CD4-positive, alpha-beta T cell treated with Interferon alpha-2 for 1 hour (primary cell): Measurements from ENCODE around the gene ARL5A.
"Not testable (repeated sequence)": the region's sequence is repeated elsewhere in the genome, so short reads cannot be mapped to it uniquely, and the experiment has no call there.

ENCODE experiments used
- DNase-seq, 2 donors: peaks; one replicate each; pipeline ENCODE4 v3.0.0-alpha.2; 2020 to 2022

ARL5A gene

DNA sequence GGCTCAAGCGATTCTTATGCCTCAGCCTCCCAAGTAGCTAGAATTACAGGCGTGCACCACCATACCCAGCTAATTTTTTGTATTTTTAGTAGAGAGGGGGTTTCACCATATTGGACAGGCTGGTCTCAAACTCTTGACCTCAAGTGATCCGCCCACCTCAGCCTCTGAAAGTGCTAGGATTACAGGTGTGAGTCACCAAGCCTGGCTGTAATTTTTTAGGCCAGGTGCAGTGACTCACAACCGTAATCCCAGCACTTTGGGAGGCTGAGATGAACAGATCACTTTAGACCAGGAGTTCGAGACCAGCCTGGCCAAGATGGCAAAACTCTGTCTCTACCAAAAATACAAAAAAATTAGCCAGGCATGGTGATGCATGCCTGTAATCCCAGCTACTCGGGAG is 33.8 kb downstream of the ARL5A start:
- DNase-seq, result not testable (repeated sequence)

DNA sequence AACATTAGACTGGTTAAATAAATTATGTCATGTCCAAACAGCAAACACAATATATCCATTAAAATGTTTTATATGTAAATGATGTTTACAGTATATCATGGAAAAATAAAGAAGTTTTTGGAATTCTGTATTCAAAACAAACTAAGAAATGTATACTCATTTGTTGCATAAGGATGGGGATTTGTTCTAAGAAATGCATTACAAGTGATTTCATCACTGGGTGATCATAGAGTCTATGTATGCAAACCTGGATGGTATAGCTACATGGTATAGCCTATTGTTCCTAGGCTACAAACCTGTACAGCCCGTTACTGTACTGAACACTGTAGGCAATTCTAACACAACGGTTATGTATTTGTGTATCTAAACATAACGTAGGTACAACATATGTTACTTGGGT is 35.1 kb downstream of the ARL5A start:
- no peak for DNase-seq

DNA sequence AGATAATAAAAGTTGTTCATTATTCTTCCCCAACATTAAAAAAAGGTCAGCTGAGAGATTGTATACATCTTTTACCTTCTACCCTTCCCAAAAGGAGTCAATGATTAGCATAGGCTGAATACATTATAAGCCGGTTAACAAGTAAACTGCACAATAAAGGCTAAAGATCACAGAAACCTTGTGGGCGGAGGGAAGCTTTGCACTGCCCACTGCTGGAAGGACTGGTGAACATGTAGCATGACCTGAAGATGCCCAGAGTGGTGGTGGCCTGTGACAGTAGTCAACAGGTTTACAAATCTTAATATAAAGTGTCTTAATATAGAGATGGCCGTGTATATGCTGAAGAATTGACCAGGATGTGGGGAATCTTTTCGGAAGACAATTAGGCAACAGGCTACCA is 35.6 kb downstream of the ARL5A start:
- DNase-seq, result no peak

GRCh38 chr2:151791545-151791944 is 36.7 kb downstream of the ARL5A start:
- no peak for DNase-seq

DNA sequence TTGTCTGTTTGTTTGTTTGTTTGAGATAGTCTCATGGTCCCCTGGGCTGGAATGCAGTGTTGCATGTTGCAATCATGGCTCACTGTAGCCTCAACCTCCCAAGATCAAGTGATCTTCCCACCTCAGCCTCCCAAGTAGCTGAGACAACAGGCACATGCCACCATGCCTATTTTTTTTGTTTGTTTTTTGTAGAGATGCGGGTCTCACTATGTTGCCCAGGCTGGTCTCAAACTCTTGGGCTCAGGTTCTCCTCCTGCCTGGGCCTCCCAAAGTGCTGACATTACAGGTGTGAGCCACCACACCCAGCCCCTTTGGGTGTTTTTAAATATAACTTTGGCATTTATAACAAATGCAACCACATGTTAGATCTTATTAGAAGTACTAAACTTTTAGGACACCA is 37.5 kb downstream of the ARL5A start:
- no peak for DNase-seq

- no peak for DNase-seq
Observed at GRCh38 chr2:151789055-151789834, 39.0 kb downstream of the ARL5A start.

GRCh38 chr2:151786483-151786882 is 41.7 kb downstream of the ARL5A start:
- DNase-seq, result no peak

- no peak for DNase-seq
Observed at GRCh38 chr2:151786077-151786476, 42.1 kb downstream of the ARL5A start.

- no peak for DNase-seq
Observed at GRCh38 chr2:151783133-151783520, 45.1 kb downstream of the ARL5A start.

- DNase-seq, result no peak
Observed at GRCh38 chr2:151782378-151783132, 45.7 kb downstream of the ARL5A start.

DNA sequence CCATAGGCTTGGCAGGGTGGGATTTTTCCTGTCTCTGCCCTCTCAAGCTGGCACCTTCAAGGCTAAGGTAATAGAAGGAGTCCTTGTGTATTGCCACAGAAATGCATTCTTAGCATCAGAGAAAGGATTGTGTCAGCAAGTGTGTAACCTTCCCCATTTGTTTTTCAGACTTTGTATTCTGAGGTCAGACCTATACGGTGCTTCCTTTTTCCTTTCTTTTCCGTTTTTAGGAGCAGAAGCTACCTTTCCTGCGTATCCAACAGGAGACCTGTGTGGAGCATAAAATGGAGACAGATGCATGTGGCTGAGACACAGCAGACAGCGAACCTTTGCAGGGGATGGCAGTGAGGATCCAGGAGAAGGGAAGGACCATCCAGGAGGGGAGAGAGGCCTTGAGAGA is 46.6 kb downstream of the ARL5A start:
- no peak for DNase-seq

DNA sequence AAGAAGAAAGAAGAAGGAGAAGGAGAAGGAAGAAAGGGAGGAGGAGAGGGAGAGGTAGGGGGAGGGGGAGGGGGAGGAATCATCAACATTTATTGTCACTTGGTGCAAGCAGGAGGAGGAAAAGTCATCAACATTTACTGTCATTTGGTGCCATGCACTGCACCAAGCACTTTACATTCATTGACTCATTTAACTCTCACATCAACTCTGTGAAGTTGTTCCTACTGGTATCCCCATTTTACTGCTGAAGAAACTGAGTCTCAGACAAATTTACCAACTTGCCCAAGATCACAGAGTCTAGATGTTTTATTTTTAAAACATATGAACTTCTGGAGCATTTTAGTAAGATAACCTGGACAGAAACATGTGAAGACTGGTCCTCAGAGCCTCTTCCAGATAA is 47.3 kb downstream of the ARL5A start:
- no peak for DNase-seq

GRCh38 chr2:151777935-151778334 is 50.3 kb downstream of the ARL5A start:
- no peak for DNase-seq

DNA sequence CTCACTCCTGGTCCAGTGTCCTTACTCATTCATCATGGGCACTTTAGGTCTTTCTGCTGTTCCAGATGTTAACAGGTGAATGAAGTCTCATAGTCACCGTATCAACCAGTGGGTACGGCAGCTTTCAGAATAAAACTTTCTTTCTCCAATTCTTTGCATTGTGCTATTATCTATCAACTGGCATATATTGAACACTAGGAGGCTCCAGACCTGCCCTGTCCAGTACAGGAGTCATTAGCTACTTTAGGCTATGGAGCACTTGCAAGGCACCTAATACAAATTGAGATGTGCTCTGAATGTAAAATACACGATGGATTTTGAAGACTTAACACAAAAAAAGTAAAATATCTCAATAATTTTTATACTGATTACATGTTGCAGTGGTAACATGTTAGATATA is 50.7 kb downstream of the ARL5A start:
- DNase-seq, result no peak

GRCh38 chr2:151776367-151776766 is 51.9 kb downstream of the ARL5A start:
- DNase-seq, result no peak

DNA sequence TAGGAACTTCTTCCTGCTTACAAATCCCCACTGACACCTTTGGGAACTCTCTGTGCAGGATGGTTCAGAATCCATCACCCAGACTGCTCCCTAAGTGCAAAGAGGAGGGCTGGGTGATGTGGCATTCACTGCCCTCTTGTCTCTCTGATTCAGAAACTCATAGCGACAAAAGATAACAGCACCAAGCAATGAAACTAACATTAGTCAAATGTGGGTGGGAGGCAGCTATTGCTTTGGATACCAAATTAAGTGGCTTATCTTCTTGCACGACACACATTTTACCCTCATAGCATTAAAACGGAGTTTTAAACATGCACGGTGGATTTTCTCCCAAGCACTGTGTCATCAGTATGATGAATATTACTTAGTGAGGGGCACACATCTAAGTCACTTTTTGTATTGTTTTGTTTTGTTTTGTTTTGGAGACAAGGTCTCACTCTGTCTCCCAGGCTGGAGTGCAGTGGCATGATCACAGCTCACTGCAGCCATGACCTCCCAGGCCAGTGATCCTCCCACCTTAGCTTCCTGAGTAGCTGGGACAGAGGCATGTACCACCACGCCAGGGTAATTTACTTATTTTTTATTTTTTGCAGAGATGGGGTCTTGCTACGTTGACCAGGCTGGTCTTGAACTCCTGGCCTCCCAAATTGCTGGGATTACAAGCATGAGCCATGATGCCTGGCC is 53.0 kb downstream of the ARL5A start:
- DNase-seq, result no peak

- no peak for DNase-seq
Observed at GRCh38 chr2:151774506-151774905, 53.7 kb downstream of the ARL5A start.

- DNase-seq, result peak in 1 of 2 donors; percentile 76
Observed at GRCh38 chr2:151771599-151772358, 56.4 kb downstream of the ARL5A start.

DNA sequence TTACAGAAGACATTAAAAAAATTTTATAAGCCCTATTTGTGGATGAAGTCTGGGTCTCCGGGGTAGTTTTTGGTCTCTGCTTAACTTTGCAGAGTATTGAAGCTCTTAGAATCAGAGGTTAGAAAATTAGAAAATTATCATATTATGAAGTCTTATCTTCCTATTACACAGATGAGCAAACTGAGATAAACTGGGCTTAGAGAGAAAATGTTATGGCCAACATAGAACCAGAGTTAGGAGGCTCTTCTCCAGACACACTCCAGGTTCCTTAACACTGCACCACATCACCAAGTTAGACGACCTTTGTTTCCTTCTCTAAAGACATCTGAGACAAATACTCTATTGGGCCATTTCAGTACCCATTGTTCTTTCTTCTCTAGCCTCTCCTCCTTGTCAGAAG is 57.2 kb downstream of the ARL5A start:
- no peak for DNase-seq

DNA sequence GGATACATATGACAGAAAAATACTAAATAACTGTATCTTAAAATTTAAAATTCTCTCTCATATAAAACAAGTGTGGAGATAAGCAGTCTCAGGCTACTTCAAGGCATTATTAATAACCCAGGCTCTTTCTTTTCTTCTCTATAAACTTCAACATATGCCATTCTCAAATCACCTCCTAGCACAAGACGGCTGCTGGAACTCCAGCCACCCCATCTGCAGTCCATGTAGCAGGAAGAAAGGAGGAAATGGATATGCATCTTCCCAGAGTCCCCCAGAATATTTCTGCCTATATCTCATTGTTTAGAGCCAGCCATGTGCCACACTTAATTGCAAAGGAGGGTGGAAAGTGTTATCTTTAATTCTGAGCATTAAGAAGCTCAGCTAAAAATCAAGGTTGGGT is 58.6 kb downstream of the ARL5A start:
- no peak for DNase-seq

- no peak for DNase-seq
Observed at GRCh38 chr2:151767536-151767935, 60.7 kb downstream of the ARL5A start.

GRCh38 chr2:151766437-151767153 is 61.6 kb downstream of the ARL5A start:
- DNase-seq, result no peak
